ENCODE results near the gene RNF213. TPM values are rescaled to one million over a fixed set of nuclear protein-coding genes. Genes with fewer than 3 reads are reported as not detected.

The RNF213 gene
- total RNA-seq, 1 experiment from 2014 or later = 71.4 TPM

GRCh38 chr17:80219013-80219762 lies 41.5 kb upstream of the RNF213 start:
- ChIA-PET POLR2A (ENCODE audit: unreplicated experiment) (no interaction called here), CTCF (interaction anchor here (0.7 kb wide), 1 partner anchor 137 kb away, joined by 3 read pairs; no protein-coding TSS in a partner anchor)
- Histone ChIP-seq H3F3A (ENCODE audit: low read length, unreplicated experiment) (no peaks in the 10 kb centered on the region), H3K4me1 (ENCODE audit: insufficient read depth, low read length) (peaks cover 20% of the 10 kb centered on the region), H2AFZ (ENCODE audit: low read length) (peak overlapping the region; percentile 66), H3K9me2 (replicated peaks; ENCODE audit: low read length) (no peaks in the 10 kb centered on the region), H3K27me3 (ENCODE audit: low read length) (no peaks in the 10 kb centered on the region), H3K79me2 (ENCODE audit: low read length) (peaks cover 30% of the 10 kb centered on the region), H3K27ac (ENCODE audit: low read length) (peak overlapping the region; percentile 31), H3K9me3 (ENCODE audit: low read length) (no peaks in the 10 kb centered on the region), H4K20me1 (ENCODE audit: low read length) (peaks cover 5% of the 10 kb centered on the region; the same call in 1 of the 2 replicates), H3K4me2 (ENCODE audit: low read length) (peak overlapping the region; percentile 95), H3K36me3 (ENCODE audit: low read depth, low read length) (peaks cover 13% of the 10 kb centered on the region), H3K9ac (ENCODE audit: low read length) (peak overlapping the region; percentile 82), H3K4me3 (ENCODE audit: low read length) (peak overlapping the region; percentile 82)
- ATAC-seq = peak; percentile 48
- DNase-seq = peak; percentile 90
- intact Hi-C loops (cut with micrococcal nuclease) = loop anchor here (2.0 kb wide), 1 partner anchor 36 kb away; no protein-coding TSS in a partner anchor
- no peak for TF ChIP-seq EZH2phosphoT487 (IDR thresholded peaks at IDR 0.05; ENCODE audit: borderline replicate concordance, low read length)
- no peak for TF ChIP-seq CTCF (conservative IDR thresholded peaks at IDR 0.05; ENCODE audit: low read depth, low read length)
- TF ChIP-seq EZH2 (IDR thresholded peaks at IDR 0.05; ENCODE audit: low read length, unreplicated experiment) = no peak
- BruUV-seq (replicated peaks) = no TSS peak

GRCh38 chr17:80219763-80220053 lies 40.9 kb upstream of the RNF213 start:
- Histone ChIP-seq H3K9ac (ENCODE audit: low read length) (peak overlapping the region; percentile 82), H3K79me2 (ENCODE audit: low read length) (peaks cover 30% of the 10 kb centered on the region), H3K9me3 (ENCODE audit: low read length) (no peaks in the 10 kb centered on the region), H2AFZ (ENCODE audit: low read length) (peak overlapping the region; percentile 66), H4K20me1 (ENCODE audit: low read length) (peaks cover 5% of the 10 kb centered on the region; the same call in 1 of the 2 replicates), H3F3A (ENCODE audit: low read length, unreplicated experiment) (no peaks in the 10 kb centered on the region), H3K9me2 (replicated peaks; ENCODE audit: low read length) (no peaks in the 10 kb centered on the region), H3K4me1 (ENCODE audit: insufficient read depth, low read length) (peaks cover 20% of the 10 kb centered on the region), H3K4me2 (ENCODE audit: low read length) (peak overlapping the region; percentile 95), H3K27ac (ENCODE audit: low read length) (peak overlapping the region; percentile 31), H3K36me3 (ENCODE audit: low read depth, low read length) (peaks cover 13% of the 10 kb centered on the region), H3K27me3 (ENCODE audit: low read length) (no peaks in the 10 kb centered on the region), H3K4me3 (ENCODE audit: low read length) (peak overlapping the region; percentile 82)
- TF ChIP-seq EZH2phosphoT487 (IDR thresholded peaks at IDR 0.05; ENCODE audit: borderline replicate concordance, low read length) (no peak), EZH2 (IDR thresholded peaks at IDR 0.05; ENCODE audit: low read length, unreplicated experiment) (no peak), CTCF (conservative IDR thresholded peaks at IDR 0.05; ENCODE audit: low read depth, low read length) (no peak)
- TSS peak; percentile 34 for BruUV-seq (replicated peaks)
- ChIA-PET POLR2A (ENCODE audit: unreplicated experiment) (no interaction called here), CTCF (interaction anchor here (0.5 kb wide), 1 partner anchor 1035 kb away, joined by 3 read pairs; no protein-coding TSS in a partner anchor)
- intact Hi-C loops (cut with micrococcal nuclease) = loop anchor here (1.0 to 2.0 kb wide), 2 partner anchors 35 to 72 kb away; partner anchors contain the start of gene EIF4A3
- ATAC-seq (no peak), DNase-seq (no peak)
